ENCODE results near the gene LTF. TPM values are rescaled to one million over a fixed set of nuclear protein-coding genes. Genes with fewer than 3 reads are reported as not detected.
"Not testable (repeated sequence)": the region's sequence is repeated elsewhere in the genome, so short reads cannot be mapped to it uniquely, and the experiment has no call there.

Gene LTF
- total RNA-seq, 1 experiment from 2014 or later = not detected

- H3K4me1 ChIP-seq (ENCODE audit: low read length) = peaks cover 7% of the 10 kb centered on the region
- H3K4me3 ChIP-seq (ENCODE audit: low read length) = no peak within 1 kb of the TSS
- no peaks in the 10 kb centered on the region for H3K9me3 ChIP-seq (ENCODE audit: low read length)
- H3K27ac ChIP-seq (ENCODE audit: low read length) = no peak within 1 kb of the TSS
- H3K36me3 ChIP-seq (ENCODE audit: insufficient read depth, low read length) = no peaks in the 10 kb centered on the region
- no peak within 1 kb of the TSS for H3K4me2 ChIP-seq (ENCODE audit: low read depth, low read length, poor library complexity, severe bottlenecking)
- H3K9me2 ChIP-seq (replicated peaks; ENCODE audit: insufficient read depth, low read length) = no peaks in the 10 kb centered on the region
- peak within 1 kb of the TSS; percentile 13; the same call in 1 of the 2 replicates for H3K9ac ChIP-seq (ENCODE audit: low read length)
- DNase-seq = no peak
- no peaks in the 10 kb centered on the region for H3K27me3 ChIP-seq (ENCODE audit: low read length)
- H4K20me1 ChIP-seq (ENCODE audit: insufficient read depth, low read depth, low read length) = no peaks in the 10 kb centered on the region
- H2AFZ ChIP-seq (ENCODE audit: low read length) = peak within 1 kb of the TSS; percentile 56; the same call in 1 of the 2 replicates
- H3K79me2 ChIP-seq (ENCODE audit: low read length) = no peaks in the 10 kb centered on the region
These were observed 57.7 kb downstream of the LTF start, which contains the start of the genes CCR5AS and CCRL2 for GRCh38 chr3:46406788-46407611. Gene CCR5AS, minus strand, starts transcription at chr3:46407066. Gene CCRL2, plus strand, starts transcription at chr3:46407259. Its CDS starts 821 bp downstream, at chr3:46408080.

- DNase-seq = no peak
- no peak overlapping the region for H2AFZ ChIP-seq (ENCODE audit: low read length)
These were observed 58.3 kb downstream of the LTF start for GRCh38 chr3:46406443-46406787.

GRCh38 chr3:46405301-46406019 is 59.2 kb downstream of the LTF start:
- no peak for DNase-seq
- no peaks in the 10 kb centered on the region for H3K9me3 ChIP-seq (ENCODE audit: low read length)
- no peaks in the 10 kb centered on the region for H4K20me1 ChIP-seq (ENCODE audit: insufficient read depth, low read depth, low read length)
- no peak overlapping the region for H3K4me2 ChIP-seq (ENCODE audit: low read depth, low read length, poor library complexity, severe bottlenecking)
- no peak overlapping the region for H2AFZ ChIP-seq (ENCODE audit: low read length)
- H3K27me3 ChIP-seq (ENCODE audit: low read length) = no peaks in the 10 kb centered on the region
- H3K4me3 ChIP-seq (ENCODE audit: low read length) = no peak overlapping the region
- H3K27ac ChIP-seq (ENCODE audit: low read length) = no peak overlapping the region
- no peaks in the 10 kb centered on the region for H3K79me2 ChIP-seq (ENCODE audit: low read length)
- H3K36me3 ChIP-seq (ENCODE audit: insufficient read depth, low read length) = no peaks in the 10 kb centered on the region
- H3K9ac ChIP-seq (ENCODE audit: low read length) = no peak overlapping the region
- peaks cover 7% of the 10 kb centered on the region for H3K4me1 ChIP-seq (ENCODE audit: low read length)
- H3K9me2 ChIP-seq (replicated peaks; ENCODE audit: insufficient read depth, low read length) = no peaks in the 10 kb centered on the region

More at GRCh38 chr3:46406443-46406787, 58.3 kb downstream of the LTF start:
- Histone ChIP-seq H3K79me2 (ENCODE audit: low read length) (no peaks in the 10 kb centered on the region), H3K4me2 (ENCODE audit: low read depth, low read length, poor library complexity, severe bottlenecking) (no peak overlapping the region), H3K27ac (ENCODE audit: low read length) (no peak overlapping the region), H3K4me3 (ENCODE audit: low read length) (no peak overlapping the region), H3K9me2 (replicated peaks; ENCODE audit: insufficient read depth, low read length) (no peaks in the 10 kb centered on the region), H3K4me1 (ENCODE audit: low read length) (peaks cover 7% of the 10 kb centered on the region), H3K9me3 (ENCODE audit: low read length) (no peaks in the 10 kb centered on the region), H3K27me3 (ENCODE audit: low read length) (no peaks in the 10 kb centered on the region), H4K20me1 (ENCODE audit: insufficient read depth, low read depth, low read length) (no peaks in the 10 kb centered on the region), H3K36me3 (ENCODE audit: insufficient read depth, low read length) (no peaks in the 10 kb centered on the region), H3K9ac (ENCODE audit: low read length) (no peak overlapping the region)

- H3K4me1 ChIP-seq (ENCODE audit: low read length); H3K36me3 ChIP-seq (ENCODE audit: insufficient read depth, low read length); H3K9ac ChIP-seq (ENCODE audit: low read length); DNase-seq; H4K20me1 ChIP-seq (ENCODE audit: insufficient read depth, low read depth, low read length); H3K27ac ChIP-seq (ENCODE audit: low read length); H3K27me3 ChIP-seq (ENCODE audit: low read length); H2AFZ ChIP-seq (ENCODE audit: low read length); H3K4me3 ChIP-seq (ENCODE audit: low read length); H3K4me2 ChIP-seq (ENCODE audit: low read depth, low read length, poor library complexity, severe bottlenecking); H3K9me3 ChIP-seq (ENCODE audit: low read length); H3K9me2 ChIP-seq (replicated peaks; ENCODE audit: insufficient read depth, low read length); H3K79me2 ChIP-seq (ENCODE audit: low read length): not testable (repeated sequence)
These were observed 61.8 kb downstream of the LTF start for GRCh38 chr3:46402902-46403301.

GRCh38 chr3:46401579-46401978 is 63.1 kb downstream of the LTF start:
- Histone ChIP-seq H3K27ac (ENCODE audit: low read length) (no peak overlapping the region), H3K9ac (ENCODE audit: low read length) (no peak overlapping the region), H3K27me3 (ENCODE audit: low read length) (no peaks in the 10 kb centered on the region), H3K36me3 (ENCODE audit: insufficient read depth, low read length) (no peaks in the 10 kb centered on the region), H3K79me2 (ENCODE audit: low read length) (no peaks in the 10 kb centered on the region), H3K9me2 (replicated peaks; ENCODE audit: insufficient read depth, low read length) (no peaks in the 10 kb centered on the region), H3K4me1 (ENCODE audit: low read length) (peaks cover 3% of the 10 kb centered on the region), H2AFZ (ENCODE audit: low read length) (no peak overlapping the region), H4K20me1 (ENCODE audit: insufficient read depth, low read depth, low read length) (no peaks in the 10 kb centered on the region), H3K9me3 (ENCODE audit: low read length) (no peaks in the 10 kb centered on the region), H3K4me3 (ENCODE audit: low read length) (no peak overlapping the region), H3K4me2 (ENCODE audit: low read depth, low read length, poor library complexity, severe bottlenecking) (no peak overlapping the region)
- no peak for DNase-seq

- H2AFZ ChIP-seq (ENCODE audit: low read length) = no peak overlapping the region
- no peaks in the 10 kb centered on the region for H3K9me2 ChIP-seq (replicated peaks; ENCODE audit: insufficient read depth, low read length)
- H3K4me3 ChIP-seq (ENCODE audit: low read length) = no peak overlapping the region
- H3K4me1 ChIP-seq (ENCODE audit: low read length) = no peaks in the 10 kb centered on the region
- H3K9me3 ChIP-seq (ENCODE audit: low read length) = no peaks in the 10 kb centered on the region
- no peak overlapping the region for H3K27ac ChIP-seq (ENCODE audit: low read length)
- no peaks in the 10 kb centered on the region for H3K79me2 ChIP-seq (ENCODE audit: low read length)
- DNase-seq = no peak
- H3K4me2 ChIP-seq (ENCODE audit: low read depth, low read length, poor library complexity, severe bottlenecking) = no peak overlapping the region
- H3K36me3 ChIP-seq (ENCODE audit: insufficient read depth, low read length) = no peaks in the 10 kb centered on the region
- no peak overlapping the region for H3K9ac ChIP-seq (ENCODE audit: low read length)
- no peaks in the 10 kb centered on the region for H4K20me1 ChIP-seq (ENCODE audit: insufficient read depth, low read depth, low read length)
- no peaks in the 10 kb centered on the region for H3K27me3 ChIP-seq (ENCODE audit: low read length)
These were observed 63.9 kb downstream of the LTF start for GRCh38 chr3:46400846-46401245.

- Histone ChIP-seq H3K9ac (ENCODE audit: low read length) (no peak overlapping the region), H3K4me2 (ENCODE audit: low read depth, low read length, poor library complexity, severe bottlenecking) (no peak overlapping the region), H2AFZ (ENCODE audit: low read length) (no peak overlapping the region), H3K4me3 (ENCODE audit: low read length) (no peak overlapping the region), H3K79me2 (ENCODE audit: low read length) (no peaks in the 10 kb centered on the region), H4K20me1 (ENCODE audit: insufficient read depth, low read depth, low read length) (no peaks in the 10 kb centered on the region), H3K27ac (ENCODE audit: low read length) (no peak overlapping the region), H3K27me3 (ENCODE audit: low read length) (no peaks in the 10 kb centered on the region), H3K9me3 (ENCODE audit: low read length) (no peaks in the 10 kb centered on the region), H3K9me2 (replicated peaks; ENCODE audit: insufficient read depth, low read length) (no peaks in the 10 kb centered on the region), H3K36me3 (ENCODE audit: insufficient read depth, low read length) (no peaks in the 10 kb centered on the region), H3K4me1 (ENCODE audit: low read length) (no peaks in the 10 kb centered on the region)
- no peak for DNase-seq
These were observed 64.5 kb downstream of the LTF start for GRCh38 chr3:46400000-46400734.

- H3K27ac ChIP-seq (ENCODE audit: low read length) = no peak overlapping the region
- no peaks in the 10 kb centered on the region for H3K4me1 ChIP-seq (ENCODE audit: low read length)
- no peaks in the 10 kb centered on the region for H3K79me2 ChIP-seq (ENCODE audit: low read length)
- no peaks in the 10 kb centered on the region for H3K9me3 ChIP-seq (ENCODE audit: low read length)
- no peak overlapping the region for H3K4me2 ChIP-seq (ENCODE audit: low read depth, low read length, poor library complexity, severe bottlenecking)
- no peak overlapping the region for H3K9ac ChIP-seq (ENCODE audit: low read length)
- H4K20me1 ChIP-seq (ENCODE audit: insufficient read depth, low read depth, low read length) = no peaks in the 10 kb centered on the region
- no peak for DNase-seq
- H3K36me3 ChIP-seq (ENCODE audit: insufficient read depth, low read length) = no peaks in the 10 kb centered on the region
- H3K9me2 ChIP-seq (replicated peaks; ENCODE audit: insufficient read depth, low read length) = no peaks in the 10 kb centered on the region
- no peak overlapping the region for H3K4me3 ChIP-seq (ENCODE audit: low read length)
- H3K27me3 ChIP-seq (ENCODE audit: low read length) = no peaks in the 10 kb centered on the region
- H2AFZ ChIP-seq (ENCODE audit: low read length) = no peak overlapping the region
These were observed 65.1 kb downstream of the LTF start for GRCh38 chr3:46399557-46399956.
